Measurements from ENCODE around the gene LRRC7. TPM values are rescaled to one million over a fixed set of nuclear protein-coding genes. Genes with fewer than 3 reads are reported as not detected.

The LRRC7 gene
- total and polyA plus RNA-seq, 2 experiments from 2014 or later: 1.2 TPM; not detected in 1

- H3F3A ChIP-seq (replicated peaks; ENCODE audit: low read depth): no peaks in the 10 kb centered on the region
- no peak overlapping the region for H3K4me2 ChIP-seq
- no peak for TF ChIP-seq CREB1 (CRISPR knock-in tag; IDR thresholded peaks at IDR 0.05; ENCODE audit: low read depth)
- no peak for TF ChIP-seq ZNF462 (CRISPR knock-in tag; IDR thresholded peaks at IDR 0.05)
- TF ChIP-seq REST (IDR thresholded peaks at IDR 0.05; ENCODE audit: unreplicated experiment): no peak
- TF ChIP-seq NANOG (IDR thresholded peaks at IDR 0.05; ENCODE audit: borderline replicate concordance): no peak
- no peak for TF ChIP-seq EZH2phosphoT487 (IDR thresholded peaks at IDR 0.05; ENCODE audit: unreplicated experiment)
- TF ChIP-seq EZH2 (IDR thresholded peaks at IDR 0.05; ENCODE audit: low read depth, unreplicated experiment): no peak
- no peak for TF ChIP-seq JUNB (IDR thresholded peaks at IDR 0.05; ENCODE audit: unreplicated experiment)
- TF ChIP-seq STAT1 (IDR thresholded peaks at IDR 0.05; ENCODE audit: unreplicated experiment): no peak
- TF ChIP-seq CTCF (conservative IDR thresholded peaks at IDR 0.05; ENCODE audit: low read depth in 2 of 2): no peak
- no peak for TF ChIP-seq POLR2AphosphoS5 (IDR thresholded peaks at IDR 0.05; ENCODE audit: low read depth)
- no peak for TF ChIP-seq ZNF114 (CRISPR knock-in tag; IDR thresholded peaks at IDR 0.05)
- TF ChIP-seq ETS1 (IDR thresholded peaks at IDR 0.05): no peak
- TF ChIP-seq ZNF331 (CRISPR knock-in tag; IDR thresholded peaks at IDR 0.05; ENCODE audit: low read depth): no peak
- no peaks in the 10 kb centered on the region for H4K20me1 ChIP-seq (replicated peaks; ENCODE audit: insufficient read depth)
- H3K79me2 ChIP-seq (replicated peaks; ENCODE audit: insufficient read depth): no peaks in the 10 kb centered on the region
- ATAC-seq: no peak
- no peaks in the 10 kb centered on the region for H3K27me3 ChIP-seq (ENCODE audit: insufficient read depth)
- no peak overlapping the region for H2AFZ ChIP-seq
- no peak overlapping the region for H3K27ac Mint-ChIP-seq
- H3K4me3 ChIP-seq: no peak overlapping the region
- H3K9me3 Mint-ChIP-seq: no peaks in the 10 kb centered on the region
- peaks cover 2% of the 10 kb centered on the region for H3K27me3 Mint-ChIP-seq (ENCODE audit: insufficient read depth, low read depth, poor library complexity)
- no peak for DNase-seq (ENCODE audit: low spot score)
- H3K4me3 Mint-ChIP-seq: no peak overlapping the region
- H3K27ac ChIP-seq (ENCODE audit: low read depth): no peak overlapping the region
- no peaks in the 10 kb centered on the region for H3K9me2 ChIP-seq (ENCODE audit: insufficient read depth)
- H3K4me1 ChIP-seq (ENCODE audit: insufficient read depth): no peaks in the 10 kb centered on the region
- no peaks in the 10 kb centered on the region for H3K36me3 ChIP-seq (ENCODE audit: insufficient read depth)
- no peaks in the 10 kb centered on the region for H3K4me1 Mint-ChIP-seq
- H3K36me3 Mint-ChIP-seq (ENCODE audit: low read depth): no peaks in the 10 kb centered on the region
These were observed 80.8 kb downstream of the LRRC7 start for GRCh38 chr1:69648486-69648885.
